ENCODE results near the gene RTN4R. TPM values are rescaled to one million over a fixed set of nuclear protein-coding genes. Genes with fewer than 3 reads are reported as not detected.

Gene RTN4R
- polyA plus RNA-seq, 4 donors = 3.8 to 10.4 (median 7.1) TPM

- no peak for DNase-seq (ENCODE audit: low read depth in 4 of 4, low spot score in 2 of 4)
These were observed 7.9 kb downstream of the RTN4R start for GRCh38 chr22:20260071-20260765.

GRCh38 chr22:20259327-20259688, 8.8 kb downstream of the RTN4R start:
- no peak for DNase-seq (ENCODE audit: low read depth in 4 of 4, low spot score in 2 of 4)

GRCh38 chr22:20258584-20259326, 9.4 kb downstream of the RTN4R start:
- DNase-seq (ENCODE audit: low read depth in 4 of 4, low spot score in 2 of 4) = no peak

DNA sequence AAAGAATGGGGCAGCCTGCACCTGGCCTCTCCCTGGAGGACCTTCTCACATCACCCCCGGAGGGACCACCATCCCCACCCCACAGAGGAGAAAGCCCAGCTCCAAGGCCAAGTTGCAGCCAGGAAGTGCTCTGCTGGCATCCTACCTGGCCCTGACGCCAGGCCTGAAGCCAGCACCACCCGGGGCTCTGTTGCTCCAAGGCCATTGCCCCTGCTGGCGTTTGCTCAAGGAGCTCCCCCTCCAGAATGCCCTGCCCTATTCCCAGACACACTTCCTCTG, 10.2 kb downstream of the RTN4R start:
- no peak for DNase-seq (ENCODE audit: low read depth in 4 of 4, low spot score in 2 of 4)

GRCh38 chr22:20257212-20258020, 10.7 kb downstream of the RTN4R start:
- DNase-seq (ENCODE audit: low read depth in 4 of 4, low spot score in 2 of 4) = no peak

- DNase-seq (ENCODE audit: low read depth in 4 of 4, low spot score in 2 of 4) = no peak
These were observed 11.4 kb downstream of the RTN4R start for GRCh38 chr22:20256551-20257211.

DNA sequence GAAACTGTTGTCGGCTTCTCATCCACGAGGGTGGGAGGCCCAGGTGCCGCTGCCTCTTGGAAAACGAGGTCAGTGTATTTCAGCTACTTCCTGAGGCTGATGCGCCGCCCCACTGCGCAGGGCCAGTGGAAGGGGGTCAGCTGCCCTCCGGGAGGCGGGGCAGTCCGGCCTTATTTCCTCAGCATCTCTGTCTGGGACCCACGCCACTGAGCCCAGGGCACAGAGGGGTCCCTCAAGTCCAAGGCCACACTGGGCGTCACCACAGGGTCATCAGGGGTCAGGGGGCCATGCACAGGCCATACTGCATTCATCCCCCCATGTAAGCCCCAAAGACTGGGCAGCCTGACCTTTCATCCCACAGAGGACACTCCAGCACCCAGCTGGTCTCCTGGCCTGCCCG, 12.1 kb downstream of the RTN4R start:
- DNase-seq (ENCODE audit: low read depth in 4 of 4, low spot score in 2 of 4) = no peak

GRCh38 chr22:20254975-20255946, 12.9 kb downstream of the RTN4R start:
- no peak for DNase-seq (ENCODE audit: low read depth in 4 of 4, low spot score in 2 of 4)

GRCh38 chr22:20253161-20253560, 15.0 kb downstream of the RTN4R start:
- no peak for DNase-seq (ENCODE audit: low read depth in 4 of 4, low spot score in 2 of 4)

- no peak for DNase-seq (ENCODE audit: low read depth in 4 of 4, low spot score in 2 of 4)
These were observed 16.1 kb downstream of the RTN4R start for GRCh38 chr22:20251981-20252380.

DNA sequence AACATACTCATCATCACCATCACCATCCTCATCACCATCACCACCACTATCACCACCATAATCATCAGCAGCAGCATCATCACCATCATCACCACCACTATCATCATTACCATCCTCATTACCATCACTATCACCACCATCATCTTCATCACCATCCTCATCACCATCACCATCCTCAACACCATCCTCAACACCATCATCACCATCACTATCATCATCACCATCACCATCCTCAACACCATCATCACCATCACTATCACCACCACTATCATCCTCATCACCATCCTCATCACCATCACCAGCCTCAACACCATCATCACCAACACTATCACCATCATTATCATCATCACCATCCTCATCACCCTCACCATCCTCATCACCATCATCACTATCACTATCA, 16.6 kb downstream of the RTN4R start:
- DNase-seq (ENCODE audit: low read depth in 4 of 4, low spot score in 2 of 4) = no peak

DNA sequence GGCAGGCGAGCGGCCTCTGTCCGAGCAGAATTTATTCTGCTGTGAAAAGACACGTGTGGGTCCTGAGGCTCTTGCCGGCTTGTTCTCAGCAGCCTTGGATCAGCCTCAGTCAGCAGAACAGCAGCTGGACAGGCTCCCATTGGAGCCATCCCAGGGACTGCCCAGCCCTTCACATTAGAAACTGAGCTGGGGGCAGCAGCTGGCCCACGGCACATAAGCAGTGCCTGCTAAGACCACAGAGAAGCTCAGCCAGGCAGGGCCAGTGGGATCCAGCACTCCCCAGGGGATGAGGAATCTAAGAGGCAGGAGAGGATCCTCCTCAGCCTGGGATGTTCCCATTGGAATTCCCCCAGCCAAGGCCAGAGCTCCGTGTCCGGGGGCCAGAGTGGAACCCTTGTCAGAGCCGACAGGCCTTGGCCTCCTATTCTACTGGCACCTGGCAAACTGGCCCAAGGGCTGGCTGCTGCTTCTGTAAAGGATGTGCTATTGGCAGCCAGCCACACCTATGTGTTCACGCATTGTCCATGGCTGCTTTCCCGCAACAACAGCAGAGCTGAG, 18.2 kb downstream of the RTN4R start:
- no peak for DNase-seq (ENCODE audit: low read depth in 4 of 4, low spot score in 2 of 4)

DNA sequence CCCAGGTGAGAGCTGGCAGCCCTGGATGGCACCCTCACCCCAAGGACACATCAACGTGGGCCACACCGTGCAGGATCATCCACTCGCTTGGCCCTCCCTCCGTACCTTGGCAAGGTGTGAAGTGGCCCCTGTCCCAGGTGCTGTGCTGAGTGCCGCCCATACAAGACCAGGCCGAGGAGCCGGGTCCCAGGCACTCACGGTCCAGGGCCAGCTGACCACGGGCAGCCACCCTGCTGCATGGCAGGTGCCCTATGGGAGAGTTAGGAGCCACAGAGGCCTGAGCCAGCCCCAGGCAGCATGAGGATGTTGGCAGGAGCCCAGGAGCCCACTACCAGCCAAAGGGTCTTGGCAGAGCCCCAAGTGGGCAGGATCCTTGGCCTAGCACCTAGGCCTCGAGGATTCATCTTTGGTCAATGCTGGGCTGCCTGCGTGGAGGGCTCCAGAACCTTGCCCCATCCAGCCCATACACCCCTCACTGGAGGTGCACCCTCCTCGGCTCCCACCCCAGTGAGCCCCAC, 19.6 kb downstream of the RTN4R start:
- DNase-seq (ENCODE audit: low read depth in 4 of 4, low spot score in 2 of 4) = no peak

GRCh38 chr22:20247608-20248171, 20.4 kb downstream of the RTN4R start:
- DNase-seq (ENCODE audit: low read depth in 4 of 4, low spot score in 2 of 4) = no peak

- no peak for DNase-seq (ENCODE audit: low read depth in 4 of 4, low spot score in 2 of 4)
These were observed 21.1 kb downstream of the RTN4R start for GRCh38 chr22:20247010-20247505.

GRCh38 chr22:20246368-20247009, 21.6 kb downstream of the RTN4R start:
- no peak for DNase-seq (ENCODE audit: low read depth in 4 of 4, low spot score in 2 of 4)

DNA sequence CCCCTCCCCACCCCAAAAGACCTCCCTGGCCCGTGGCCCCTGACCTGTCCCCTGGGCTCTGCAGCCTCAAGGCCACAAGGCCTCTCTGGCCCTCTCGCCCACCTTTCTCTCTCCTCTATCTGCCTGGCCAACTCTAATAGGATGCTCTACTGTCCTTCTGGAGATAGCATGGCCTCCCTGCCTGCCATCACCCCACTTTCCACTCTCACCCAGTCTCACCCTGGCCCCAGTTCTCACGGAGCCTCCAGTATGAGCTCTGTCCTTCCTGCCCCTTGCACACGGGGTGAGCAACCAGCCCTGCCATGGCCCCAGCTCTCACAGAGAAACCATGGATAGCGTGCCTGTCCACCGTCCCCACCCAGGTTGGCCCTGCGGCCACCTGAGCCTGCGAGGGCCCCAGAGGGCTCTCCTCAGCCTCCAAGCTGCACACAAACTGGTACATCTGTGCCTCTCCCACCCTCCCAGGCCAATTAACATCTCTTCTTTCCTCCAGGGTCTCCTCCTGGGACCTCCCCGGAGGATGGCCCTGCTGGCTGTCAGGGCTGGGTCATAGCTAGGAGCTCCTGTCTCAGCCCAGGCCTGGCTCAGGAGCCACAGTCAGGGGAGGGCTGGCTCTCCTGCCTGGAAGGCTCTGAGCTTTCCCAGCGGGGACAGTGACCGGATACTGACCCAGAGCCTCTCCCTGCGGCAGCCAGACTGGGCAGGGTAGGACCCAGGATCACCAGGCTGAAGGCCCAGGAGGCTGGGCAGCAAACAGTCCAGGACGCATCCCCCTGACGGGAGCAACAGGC, 22.3 kb downstream of the RTN4R start:
- DNase-seq (ENCODE audit: low read depth in 4 of 4, low spot score in 2 of 4) = no peak
